ENCODE data around the gene ARAP1.

DNA sequence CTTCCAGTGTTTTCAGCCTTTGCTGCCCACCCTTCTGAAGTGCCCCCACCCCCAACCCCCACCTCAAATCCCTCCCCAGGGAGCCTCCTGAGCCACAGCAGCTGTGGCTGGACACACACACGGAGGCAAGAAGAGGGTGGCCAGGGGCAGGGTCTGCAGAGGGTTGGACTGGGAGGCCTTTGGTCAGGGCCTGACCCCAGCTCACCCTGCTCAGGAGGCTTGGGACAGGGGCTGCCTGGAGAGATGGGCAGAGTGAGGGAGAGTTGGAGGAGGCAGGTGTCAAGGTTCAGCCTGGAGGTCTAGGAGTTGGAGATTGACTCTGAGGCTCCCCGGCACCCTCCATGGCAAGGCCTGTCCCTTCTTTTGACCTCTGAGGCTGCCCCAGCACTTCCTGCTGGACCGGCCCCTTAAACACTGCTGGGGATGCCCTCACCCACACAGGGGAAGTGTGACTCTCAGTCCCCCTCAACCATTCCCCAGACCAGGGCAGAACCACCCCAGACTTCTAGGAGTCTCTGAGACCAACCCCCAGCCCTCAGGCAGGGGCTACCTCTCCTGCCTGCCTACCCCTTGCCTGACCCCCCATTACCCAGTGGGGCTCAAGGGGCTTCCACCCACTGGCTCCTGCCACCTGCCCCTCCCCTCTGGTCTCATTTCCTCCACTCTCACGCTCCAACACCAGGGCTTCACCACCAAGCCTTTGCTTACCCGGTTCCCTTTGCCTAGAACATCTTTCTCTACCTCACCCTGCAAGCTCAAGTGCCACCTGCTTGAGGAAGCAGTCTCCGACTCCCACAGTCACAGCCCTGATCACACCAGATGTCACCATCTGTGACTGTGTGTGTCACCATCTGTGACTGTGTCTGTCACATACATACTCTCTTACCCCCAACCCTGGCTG, 8.6 kb downstream of the ARAP1 start:
- TF ChIP-seq POLR2A (IDR thresholded peaks at IDR 0.05) (peak in 1 of 3 donors; percentile 48), POLR2AphosphoS5 (IDR thresholded peaks at IDR 0.05) (peak; percentile 38 to 83 (median 76))
- TF ChIP-seq, protein P1, sequence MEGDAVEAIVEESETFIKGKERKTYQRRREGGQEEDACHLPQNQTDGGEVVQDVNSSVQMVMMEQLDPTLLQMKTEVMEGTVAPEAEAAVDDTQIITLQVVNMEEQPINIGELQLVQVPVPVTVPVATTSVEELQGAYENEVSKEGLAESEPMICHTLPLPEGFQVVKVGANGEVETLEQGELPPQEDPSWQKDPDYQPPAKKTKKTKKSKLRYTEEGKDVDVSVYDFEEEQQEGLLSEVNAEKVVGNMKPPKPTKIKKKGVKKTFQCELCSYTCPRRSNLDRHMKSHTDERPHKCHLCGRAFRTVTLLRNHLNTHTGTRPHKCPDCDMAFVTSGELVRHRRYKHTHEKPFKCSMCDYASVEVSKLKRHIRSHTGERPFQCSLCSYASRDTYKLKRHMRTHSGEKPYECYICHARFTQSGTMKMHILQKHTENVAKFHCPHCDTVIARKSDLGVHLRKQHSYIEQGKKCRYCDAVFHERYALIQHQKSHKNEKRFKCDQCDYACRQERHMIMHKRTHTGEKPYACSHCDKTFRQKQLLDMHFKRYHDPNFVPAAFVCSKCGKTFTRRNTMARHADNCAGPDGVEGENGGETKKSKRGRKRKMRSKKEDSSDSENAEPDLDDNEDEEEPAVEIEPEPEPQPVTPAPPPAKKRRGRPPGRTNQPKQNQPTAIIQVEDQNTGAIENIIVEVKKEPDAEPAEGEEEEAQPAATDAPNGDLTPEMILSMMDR (IDR thresholded peaks at IDR 0.05 in 8 of 11, conservative IDR thresholded peaks at IDR 0.05 in 3 of 11): peak in 1 of 11 experiments; percentile 7

Data from spleen (tissue), 7 donors.